ENCODE data around the gene SLC35F3. TPM values are rescaled to one million over a fixed set of nuclear protein-coding genes. Genes with fewer than 3 reads are reported as not detected.

The SLC35F3 gene
- total and polyA plus RNA-seq, 9 of the 15 experiments (the other 6 are each of a cell fraction or from before 2014, with no cell fraction given), result 0.04 to 0.07 (median 0.04) TPM; not detected in 6

GRCh38 chr1:234111458-234112142 is 207.1 kb downstream of the SLC35F3 start (continued):
- TF ChIP-seq, protein P1, sequence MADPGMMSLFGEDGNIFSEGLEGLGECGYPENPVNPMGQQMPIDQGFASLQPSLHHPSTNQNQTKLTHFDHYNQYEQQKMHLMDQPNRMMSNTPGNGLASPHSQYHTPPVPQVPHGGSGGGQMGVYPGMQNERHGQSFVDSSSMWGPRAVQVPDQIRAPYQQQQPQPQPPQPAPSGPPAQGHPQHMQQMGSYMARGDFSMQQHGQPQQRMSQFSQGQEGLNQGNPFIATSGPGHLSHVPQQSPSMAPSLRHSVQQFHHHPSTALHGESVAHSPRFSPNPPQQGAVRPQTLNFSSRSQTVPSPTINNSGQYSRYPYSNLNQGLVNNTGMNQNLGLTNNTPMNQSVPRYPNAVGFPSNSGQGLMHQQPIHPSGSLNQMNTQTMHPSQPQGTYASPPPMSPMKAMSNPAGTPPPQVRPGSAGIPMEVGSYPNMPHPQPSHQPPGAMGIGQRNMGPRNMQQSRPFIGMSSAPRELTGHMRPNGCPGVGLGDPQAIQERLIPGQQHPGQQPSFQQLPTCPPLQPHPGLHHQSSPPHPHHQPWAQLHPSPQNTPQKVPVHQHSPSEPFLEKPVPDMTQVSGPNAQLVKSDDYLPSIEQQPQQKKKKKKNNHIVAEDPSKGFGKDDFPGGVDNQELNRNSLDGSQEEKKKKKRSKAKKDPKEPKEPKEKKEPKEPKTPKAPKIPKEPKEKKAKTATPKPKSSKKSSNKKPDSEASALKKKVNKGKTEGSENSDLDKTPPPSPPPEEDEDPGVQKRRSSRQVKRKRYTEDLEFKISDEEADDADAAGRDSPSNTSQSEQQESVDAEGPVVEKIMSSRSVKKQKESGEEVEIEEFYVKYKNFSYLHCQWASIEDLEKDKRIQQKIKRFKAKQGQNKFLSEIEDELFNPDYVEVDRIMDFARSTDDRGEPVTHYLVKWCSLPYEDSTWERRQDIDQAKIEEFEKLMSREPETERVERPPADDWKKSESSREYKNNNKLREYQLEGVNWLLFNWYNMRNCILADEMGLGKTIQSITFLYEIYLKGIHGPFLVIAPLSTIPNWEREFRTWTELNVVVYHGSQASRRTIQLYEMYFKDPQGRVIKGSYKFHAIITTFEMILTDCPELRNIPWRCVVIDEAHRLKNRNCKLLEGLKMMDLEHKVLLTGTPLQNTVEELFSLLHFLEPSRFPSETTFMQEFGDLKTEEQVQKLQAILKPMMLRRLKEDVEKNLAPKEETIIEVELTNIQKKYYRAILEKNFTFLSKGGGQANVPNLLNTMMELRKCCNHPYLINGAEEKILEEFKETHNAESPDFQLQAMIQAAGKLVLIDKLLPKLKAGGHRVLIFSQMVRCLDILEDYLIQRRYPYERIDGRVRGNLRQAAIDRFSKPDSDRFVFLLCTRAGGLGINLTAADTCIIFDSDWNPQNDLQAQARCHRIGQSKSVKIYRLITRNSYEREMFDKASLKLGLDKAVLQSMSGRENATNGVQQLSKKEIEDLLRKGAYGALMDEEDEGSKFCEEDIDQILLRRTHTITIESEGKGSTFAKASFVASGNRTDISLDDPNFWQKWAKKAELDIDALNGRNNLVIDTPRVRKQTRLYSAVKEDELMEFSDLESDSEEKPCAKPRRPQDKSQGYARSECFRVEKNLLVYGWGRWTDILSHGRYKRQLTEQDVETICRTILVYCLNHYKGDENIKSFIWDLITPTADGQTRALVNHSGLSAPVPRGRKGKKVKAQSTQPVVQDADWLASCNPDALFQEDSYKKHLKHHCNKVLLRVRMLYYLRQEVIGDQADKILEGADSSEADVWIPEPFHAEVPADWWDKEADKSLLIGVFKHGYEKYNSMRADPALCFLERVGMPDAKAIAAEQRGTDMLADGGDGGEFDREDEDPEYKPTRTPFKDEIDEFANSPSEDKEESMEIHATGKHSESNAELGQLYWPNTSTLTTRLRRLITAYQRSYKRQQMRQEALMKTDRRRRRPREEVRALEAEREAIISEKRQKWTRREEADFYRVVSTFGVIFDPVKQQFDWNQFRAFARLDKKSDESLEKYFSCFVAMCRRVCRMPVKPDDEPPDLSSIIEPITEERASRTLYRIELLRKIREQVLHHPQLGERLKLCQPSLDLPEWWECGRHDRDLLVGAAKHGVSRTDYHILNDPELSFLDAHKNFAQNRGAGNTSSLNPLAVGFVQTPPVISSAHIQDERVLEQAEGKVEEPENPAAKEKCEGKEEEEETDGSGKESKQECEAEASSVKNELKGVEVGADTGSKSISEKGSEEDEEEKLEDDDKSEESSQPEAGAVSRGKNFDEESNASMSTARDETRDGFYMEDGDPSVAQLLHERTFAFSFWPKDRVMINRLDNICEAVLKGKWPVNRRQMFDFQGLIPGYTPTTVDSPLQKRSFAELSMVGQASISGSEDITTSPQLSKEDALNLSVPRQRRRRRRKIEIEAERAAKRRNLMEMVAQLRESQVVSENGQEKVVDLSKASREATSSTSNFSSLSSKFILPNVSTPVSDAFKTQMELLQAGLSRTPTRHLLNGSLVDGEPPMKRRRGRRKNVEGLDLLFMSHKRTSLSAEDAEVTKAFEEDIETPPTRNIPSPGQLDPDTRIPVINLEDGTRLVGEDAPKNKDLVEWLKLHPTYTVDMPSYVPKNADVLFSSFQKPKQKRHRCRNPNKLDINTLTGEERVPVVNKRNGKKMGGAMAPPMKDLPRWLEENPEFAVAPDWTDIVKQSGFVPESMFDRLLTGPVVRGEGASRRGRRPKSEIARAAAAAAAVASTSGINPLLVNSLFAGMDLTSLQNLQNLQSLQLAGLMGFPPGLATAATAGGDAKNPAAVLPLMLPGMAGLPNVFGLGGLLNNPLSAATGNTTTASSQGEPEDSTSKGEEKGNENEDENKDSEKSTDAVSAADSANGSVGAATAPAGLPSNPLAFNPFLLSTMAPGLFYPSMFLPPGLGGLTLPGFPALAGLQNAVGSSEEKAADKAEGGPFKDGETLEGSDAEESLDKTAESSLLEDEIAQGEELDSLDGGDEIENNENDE (IDR thresholded peaks at IDR 0.05; ENCODE audit: low read depth, low read length), result no peak
- TF ChIP-seq, protein P2, sequence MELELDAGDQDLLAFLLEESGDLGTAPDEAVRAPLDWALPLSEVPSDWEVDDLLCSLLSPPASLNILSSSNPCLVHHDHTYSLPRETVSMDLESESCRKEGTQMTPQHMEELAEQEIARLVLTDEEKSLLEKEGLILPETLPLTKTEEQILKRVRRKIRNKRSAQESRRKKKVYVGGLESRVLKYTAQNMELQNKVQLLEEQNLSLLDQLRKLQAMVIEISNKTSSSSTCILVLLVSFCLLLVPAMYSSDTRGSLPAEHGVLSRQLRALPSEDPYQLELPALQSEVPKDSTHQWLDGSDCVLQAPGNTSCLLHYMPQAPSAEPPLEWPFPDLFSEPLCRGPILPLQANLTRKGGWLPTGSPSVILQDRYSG (tag; conservative IDR thresholded peaks at IDR 0.05; ENCODE audit: low read depth), result no peak
- no peak for TF ChIP-seq ZNF3 (CRISPR knock-in tag; IDR thresholded peaks at IDR 0.05)
- TF ChIP-seq RNF2 (IDR thresholded peaks at IDR 0.05), result no peak
- TF ChIP-seq, protein P3, sequence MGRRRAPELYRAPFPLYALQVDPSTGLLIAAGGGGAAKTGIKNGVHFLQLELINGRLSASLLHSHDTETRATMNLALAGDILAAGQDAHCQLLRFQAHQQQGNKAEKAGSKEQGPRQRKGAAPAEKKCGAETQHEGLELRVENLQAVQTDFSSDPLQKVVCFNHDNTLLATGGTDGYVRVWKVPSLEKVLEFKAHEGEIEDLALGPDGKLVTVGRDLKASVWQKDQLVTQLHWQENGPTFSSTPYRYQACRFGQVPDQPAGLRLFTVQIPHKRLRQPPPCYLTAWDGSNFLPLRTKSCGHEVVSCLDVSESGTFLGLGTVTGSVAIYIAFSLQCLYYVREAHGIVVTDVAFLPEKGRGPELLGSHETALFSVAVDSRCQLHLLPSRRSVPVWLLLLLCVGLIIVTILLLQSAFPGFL (CRISPR knock-in tag; IDR thresholded peaks at IDR 0.05), result no peak
- TF ChIP-seq SMARCC2 (IDR thresholded peaks at IDR 0.05; ENCODE audit: low read depth), result no peak
- TF ChIP-seq NFIX (CRISPR knock-in tag; IDR thresholded peaks at IDR 0.05; ENCODE audit: low read depth), result no peak
- TF ChIP-seq MBD1 (CRISPR knock-in tag; IDR thresholded peaks at IDR 0.05), result no peak
- no peak for TF ChIP-seq ZFP36 (IDR thresholded peaks at IDR 0.05; ENCODE audit: low read depth, low read length, partially characterized antibody)
- TF ChIP-seq ZNF507 (tag; conservative IDR thresholded peaks at IDR 0.05), result no peak
- no peak for TF ChIP-seq HDAC8 (tag; IDR thresholded peaks at IDR 0.05)
- TF ChIP-seq ZNF561 (CRISPR knock-in tag; conservative IDR thresholded peaks at IDR 0.05), result no peak
- TF ChIP-seq STAG1 (CRISPR knock-in tag; IDR thresholded peaks at IDR 0.05; ENCODE audit: borderline replicate concordance), result peak; percentile 98

Measured in K562 (cell line).